ENCODE results near the gene MAP7D1. TPM values are rescaled to one million over a fixed set of nuclear protein-coding genes. Genes with fewer than 3 reads are reported as not detected.
A peak's percentile ranks its signal among the peaks of the same experiment; 100 is the strongest.

MAP7D1 gene
- total RNA-seq, 2 donors from 2014 or later = 119 to 120 TPM

- WGBS, 2 experiments (ENCODE audit: insufficient coverage in 1 of 2, insufficient read length in 1 of 2) = 90 to 100% methylated on average over 1 of the region's 1 CpG
- Histone ChIP-seq H3K9ac (ENCODE audit: extremely low read depth, low read length, poor library complexity, severe bottlenecking) (no peak overlapping the region), H3K4me3 (ENCODE audit: low read length) (no peak overlapping the region), H3K36me3 (ENCODE audit: control insufficient read depth, insufficient read depth, low read length) (peaks cover 49% of the 10 kb centered on the region), H3K9me3 (ENCODE audit: control insufficient read depth, low read length) (no peaks in the 10 kb centered on the region), H3K27me3 (ENCODE audit: control insufficient read depth, insufficient read depth, low read length, poor library complexity, severe bottlenecking) (no peaks in the 10 kb centered on the region), H3K27ac (ENCODE audit: low read depth, low read length) (no peak overlapping the region), H3K4me1 (ENCODE audit: control insufficient read depth, insufficient read depth, low read length) (peaks cover 21% of the 10 kb centered on the region)
- Mint-ChIP-seq H3K9me3 (no peaks in the 10 kb centered on the region), H3K27ac (no peak overlapping the region), H3K4me1 (peaks cover 49% of the 10 kb centered on the region), H3K4me3 (no peak overlapping the region), H3K27me3 (ENCODE audit: insufficient read depth) (no peaks in the 10 kb centered on the region), H3K36me3 (ENCODE audit: low read depth) (peaks cover 35% of the 10 kb centered on the region)
- no peak for DNase-seq
- TF ChIP-seq CTCF (conservative IDR thresholded peaks at IDR 0.05) = no peak
Observed at GRCh38 chr1:36165145-36165544, 9.2 kb downstream of the MAP7D1 start.

GRCh38 chr1:36166136-36166535 is 10.2 kb downstream of the MAP7D1 start:
- no peak for DNase-seq
- Histone ChIP-seq H3K27ac (ENCODE audit: low read depth, low read length) (no peak overlapping the region), H3K4me1 (ENCODE audit: control insufficient read depth, insufficient read depth, low read length) (peaks cover 11% of the 10 kb centered on the region), H3K27me3 (ENCODE audit: control insufficient read depth, insufficient read depth, low read length, poor library complexity, severe bottlenecking) (no peaks in the 10 kb centered on the region), H3K4me3 (ENCODE audit: low read length) (no peak overlapping the region), H3K9me3 (ENCODE audit: control insufficient read depth, low read length) (no peaks in the 10 kb centered on the region), H3K36me3 (ENCODE audit: control insufficient read depth, insufficient read depth, low read length) (peaks cover 55% of the 10 kb centered on the region), H3K9ac (ENCODE audit: extremely low read depth, low read length, poor library complexity, severe bottlenecking) (no peak overlapping the region)
- peaks cover 44% of the 10 kb centered on the region for H3K4me1 Mint-ChIP-seq
- no peak for TF ChIP-seq CTCF (conservative IDR thresholded peaks at IDR 0.05)
- no peak overlapping the region for H3K4me3 Mint-ChIP-seq
- peaks cover 42% of the 10 kb centered on the region for H3K36me3 Mint-ChIP-seq (ENCODE audit: low read depth)
- H3K27ac Mint-ChIP-seq = peak overlapping the region; percentile 62
- H3K27me3 Mint-ChIP-seq (ENCODE audit: insufficient read depth) = no peaks in the 10 kb centered on the region
- H3K9me3 Mint-ChIP-seq = no peaks in the 10 kb centered on the region
- WGBS, 2 experiments (ENCODE audit: insufficient coverage in 1 of 2, insufficient read length in 1 of 2) = 69 to 92% methylated on average over 2 to 4 of the region's 4 CpGs

- Mint-ChIP-seq H3K27me3 (ENCODE audit: insufficient read depth) (no peaks in the 10 kb centered on the region), H3K4me1 (peaks cover 33% of the 10 kb centered on the region), H3K4me3 (no peak overlapping the region), H3K36me3 (ENCODE audit: low read depth) (peaks cover 50% of the 10 kb centered on the region), H3K9me3 (no peaks in the 10 kb centered on the region), H3K27ac (peak overlapping the region; percentile 21)
- Histone ChIP-seq H3K27ac (ENCODE audit: low read depth, low read length) (no peak overlapping the region), H3K36me3 (ENCODE audit: control insufficient read depth, insufficient read depth, low read length) (peaks cover 63% of the 10 kb centered on the region), H3K4me3 (ENCODE audit: low read length) (no peak overlapping the region), H3K9ac (ENCODE audit: extremely low read depth, low read length, poor library complexity, severe bottlenecking) (no peak overlapping the region), H3K27me3 (ENCODE audit: control insufficient read depth, insufficient read depth, low read length, poor library complexity, severe bottlenecking) (no peaks in the 10 kb centered on the region), H3K4me1 (ENCODE audit: control insufficient read depth, insufficient read depth, low read length) (peaks cover 3% of the 10 kb centered on the region), H3K9me3 (ENCODE audit: control insufficient read depth, low read length) (no peaks in the 10 kb centered on the region)
- WGBS, 2 experiments (ENCODE audit: insufficient coverage in 1 of 2, insufficient read length in 1 of 2) = 93 to 94% methylated on average over 12 to 15 of the region's 15 CpGs
- no peak for DNase-seq
- no peak for TF ChIP-seq CTCF (conservative IDR thresholded peaks at IDR 0.05)
Observed at GRCh38 chr1:36166938-36167905, 11.3 kb downstream of the MAP7D1 start.

Data from endodermal cell (in vitro differentiated cells).